ENCODE data around the gene SNX33. TPM values are rescaled to one million over a fixed set of nuclear protein-coding genes. Genes with fewer than 3 reads are reported as not detected.

The SNX33 gene
- total RNA-seq, 4 donors from 2014 or later: 27.8 to 47.6 (median 40.1) TPM

DNA sequence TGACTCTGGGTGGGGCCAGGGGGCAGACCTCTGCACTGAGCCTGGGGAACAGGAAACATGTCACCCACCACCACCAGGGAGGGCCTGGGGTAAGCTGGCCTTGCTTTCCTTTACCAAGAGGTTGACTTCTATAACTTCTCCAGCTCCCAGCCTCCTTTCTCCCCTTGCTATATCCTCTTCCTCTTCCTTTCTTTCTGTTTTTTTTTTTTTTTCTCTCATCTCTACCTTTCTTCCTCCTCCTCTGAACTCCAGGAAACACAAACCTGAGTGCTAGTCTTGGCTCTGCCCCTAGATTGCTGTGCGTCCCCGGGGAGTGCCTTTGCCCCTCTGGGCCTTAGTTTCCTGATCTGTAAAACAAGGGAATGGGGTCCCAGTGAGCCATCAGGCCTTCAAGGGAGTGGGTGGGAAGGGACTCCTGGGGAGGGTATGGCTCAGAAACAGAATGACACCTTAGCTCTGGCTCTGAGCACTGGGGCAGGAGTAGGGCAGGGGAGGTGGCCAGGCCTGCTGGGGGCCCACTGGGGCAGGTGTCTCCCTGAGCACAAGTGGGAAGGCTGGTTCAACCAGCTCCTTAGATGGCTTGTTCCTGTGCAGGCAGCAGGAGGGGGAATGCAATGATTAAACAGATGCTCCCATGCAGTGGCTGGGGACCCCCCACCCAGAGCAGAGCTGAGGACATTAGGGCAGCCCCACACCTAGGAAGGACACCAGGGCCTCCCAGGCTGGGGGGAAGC, 4.3 kb downstream of the SNX33 start:
- Histone ChIP-seq H3K4me3 (peak overlapping the region; percentile 71 to 89 (median 84)), H3K4me1 (peaks cover 71 to 89% (median 81%) of the 10 kb centered on the region in 4 donors), H3K9me3 (no peaks in the 10 kb centered on the region), H3K27ac (replicated peaks in 1 of 4) (peak overlapping the region; percentile 60 to 95 (median 68)), H3K27me3 (no peaks in the 10 kb centered on the region), H3K36me3 (peaks cover 0 to 50% (median 23%) of the 10 kb centered on the region in 4 donors)
- TF ChIP-seq POLR2AphosphoS5 (IDR thresholded peaks at IDR 0.05): no peak
- no peak for TF ChIP-seq EP300 (IDR thresholded peaks at IDR 0.05)
- no peak for TF ChIP-seq POLR2A (IDR thresholded peaks at IDR 0.05; ENCODE audit: low read depth)
- no peak for TF ChIP-seq CTCF (IDR thresholded peaks at IDR 0.05)
- intact Hi-C loops (cut with DNase I): no loop called here
- 63% methylated on average over 2 of the region's 2 CpGs for WGBS
- no peak for DNase-seq (ENCODE audit: extremely low spot score)

DNA sequence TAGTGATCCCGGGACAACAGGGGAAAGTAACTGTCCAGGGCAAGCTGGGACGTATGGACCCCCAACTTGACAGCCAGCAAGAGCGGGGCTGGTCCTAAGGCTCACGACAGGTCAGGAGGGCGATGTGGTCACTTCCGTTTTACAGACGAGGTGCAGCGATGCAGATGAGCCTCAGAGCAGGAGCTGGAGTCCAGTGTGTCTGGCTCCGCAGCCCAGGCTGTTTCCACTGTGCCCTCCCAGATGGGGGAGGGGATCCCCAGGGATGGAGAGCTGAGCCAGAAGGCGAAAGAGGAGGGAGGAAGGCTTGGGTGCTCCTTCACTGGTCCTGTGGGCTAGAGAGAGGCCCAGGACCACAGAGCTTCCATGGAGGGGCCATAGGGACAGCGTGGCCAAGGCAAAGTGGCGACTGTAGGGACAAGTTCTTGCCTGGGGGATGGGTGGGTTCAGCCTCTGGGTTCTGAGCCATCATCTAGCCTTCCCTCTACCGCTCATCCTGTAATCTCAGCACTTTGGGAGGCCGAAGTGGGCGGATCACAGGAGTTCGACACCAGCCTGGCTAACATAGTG, 5.7 kb downstream of the SNX33 start:
- Histone ChIP-seq H3K36me3 (peaks cover 6 to 65% (median 38%) of the 10 kb centered on the region in 4 donors), H3K4me3 (peak overlapping the region; percentile 5 to 89 (median 48)), H3K27me3 (no peaks in the 10 kb centered on the region), H3K27ac (replicated peaks in 1 of 4) (peak overlapping the region; percentile 23 to 95 (median 68)), H3K4me1 (peaks cover 71 to 91% (median 85%) of the 10 kb centered on the region in 4 donors), H3K9me3 (no peaks in the 10 kb centered on the region)
- intact Hi-C loops (cut with DNase I): no loop called here
- WGBS: 72% methylated on average over 15 of the region's 16 CpGs
- DNase-seq (ENCODE audit: extremely low spot score): no peak
- no peak for TF ChIP-seq EP300 (IDR thresholded peaks at IDR 0.05)
- no peak for TF ChIP-seq POLR2AphosphoS5 (IDR thresholded peaks at IDR 0.05)
- no peak for TF ChIP-seq CTCF (IDR thresholded peaks at IDR 0.05)
- TF ChIP-seq POLR2A (IDR thresholded peaks at IDR 0.05; ENCODE audit: low read depth): no peak

GRCh38 chr15:75654201-75654907, 6.6 kb downstream of the SNX33 start:
- peak overlapping the region in 2 of 4 donors; percentile 20 to 95 for H3K27ac ChIP-seq (replicated peaks in 1 of 4)
- TF ChIP-seq POLR2A (IDR thresholded peaks at IDR 0.05; ENCODE audit: low read depth) (no peak), POLR2AphosphoS5 (IDR thresholded peaks at IDR 0.05) (no peak), EP300 (IDR thresholded peaks at IDR 0.05) (no peak), CTCF (IDR thresholded peaks at IDR 0.05) (no peak)
- intact Hi-C loops (cut with DNase I): no loop called here
- H3K9me3 ChIP-seq: no peaks in the 10 kb centered on the region
- 81% methylated on average over 4 of the region's 4 CpGs for WGBS
- DNase-seq (ENCODE audit: extremely low spot score): no peak
- H3K27me3 ChIP-seq: no peaks in the 10 kb centered on the region
- H3K4me1 ChIP-seq: peaks cover 71 to 89% (median 85%) of the 10 kb centered on the region in 4 donors
- H3K4me3 ChIP-seq: no peak overlapping the region
- H3K36me3 ChIP-seq: peaks cover 12 to 71% (median 41%) of the 10 kb centered on the region in 4 donors

DNA sequence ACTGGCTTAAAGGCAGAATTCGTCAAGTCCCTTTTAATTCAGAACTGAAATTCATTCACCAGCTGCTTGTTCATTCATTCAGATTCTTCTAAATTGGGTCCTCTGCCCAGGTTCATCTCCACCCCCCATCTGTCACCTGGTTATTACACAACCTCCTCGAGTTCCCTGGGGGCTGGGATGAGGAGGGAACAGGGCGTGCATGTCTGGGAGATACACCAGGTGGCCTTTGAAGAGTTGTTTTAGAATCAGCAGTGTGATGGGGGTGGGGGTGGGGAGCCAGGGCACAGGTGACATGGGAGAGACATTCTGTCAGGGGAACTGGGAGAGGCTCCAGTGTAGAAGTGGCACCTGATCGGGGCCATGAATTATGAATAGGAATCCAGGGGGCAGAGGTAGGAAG, 8.2 kb downstream of the SNX33 start:
- Histone ChIP-seq H3K4me3 (no peak overlapping the region), H3K4me1 (peaks cover 66 to 89% (median 85%) of the 10 kb centered on the region in 4 donors), H3K27ac (replicated peaks in 1 of 4) (peak overlapping the region in 1 of 4 donors; percentile 8), H3K9me3 (no peaks in the 10 kb centered on the region), H3K27me3 (no peaks in the 10 kb centered on the region), H3K36me3 (peaks cover 13 to 70% (median 48%) of the 10 kb centered on the region in 4 donors)
- intact Hi-C loops (cut with DNase I): no loop called here
- TF ChIP-seq EP300 (IDR thresholded peaks at IDR 0.05): no peak
- no peak for TF ChIP-seq POLR2A (IDR thresholded peaks at IDR 0.05; ENCODE audit: low read depth)
- TF ChIP-seq CTCF (IDR thresholded peaks at IDR 0.05): no peak
- TF ChIP-seq POLR2AphosphoS5 (IDR thresholded peaks at IDR 0.05): no peak
- DNase-seq (ENCODE audit: extremely low spot score): no peak
- 64% methylated on average over 4 of the region's 4 CpGs for WGBS
